SHP77 treated with DMSO at 0.1 percent for 48 hours (cell line): ENCODE measurements around the gene THOC7.
A peak's percentile ranks its signal among the peaks of the same experiment; 100 is the strongest.

Source experiments
- DNase-seq: peaks from one replicate; lab custom pipeline; 2025; lab: John Stamatoyannopoulos, UW

THOC7 gene

GRCh38 chr3:63863150-63864007 is at the start of gene THOC7, which contains the start of gene ATXN7:
Gene THOC7 (minus strand): TSS chr3:63863805. CDS start chr3:63863790, 15 bp downstream.
Gene ATXN7 (plus strand): TSS chr3:63863867. CDS start chr3:63912599, 48,732 bp downstream.
- DNase-seq = no peak

- peak; percentile 11 for DNase-seq
Measured at GRCh38 chr3:63912768-63913588, 49.4 kb upstream of the THOC7 start.

- peak; percentile 20 for DNase-seq
Measured at GRCh38 chr3:63911873-63912767, 48.5 kb upstream of the THOC7 start, which contains the start of gene SCAANT1. Gene SCAANT1 (minus strand): TSS chr3:63912383.

DNA sequence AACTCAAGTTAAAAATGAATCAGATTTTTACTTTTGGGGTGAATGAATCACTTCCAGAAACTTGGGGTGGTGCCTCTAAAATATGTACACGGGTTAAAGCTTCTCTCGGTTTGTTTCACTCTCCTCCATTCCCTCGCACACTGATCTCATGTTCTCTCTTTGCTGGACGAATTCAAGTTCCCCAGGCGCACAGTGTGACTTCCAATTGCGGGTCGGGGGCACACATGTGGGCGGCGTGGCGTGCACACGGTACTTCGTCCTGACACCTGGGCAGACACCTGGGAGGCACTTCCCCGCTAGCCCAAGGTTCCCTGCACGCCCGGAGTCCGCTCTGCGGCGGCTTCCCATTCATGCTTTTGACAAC is 47.9 kb upstream of the THOC7 start:
- DNase-seq = no peak

GRCh38 chr3:63910891-63911290 is 47.3 kb upstream of the THOC7 start:
- no peak for DNase-seq

DNA sequence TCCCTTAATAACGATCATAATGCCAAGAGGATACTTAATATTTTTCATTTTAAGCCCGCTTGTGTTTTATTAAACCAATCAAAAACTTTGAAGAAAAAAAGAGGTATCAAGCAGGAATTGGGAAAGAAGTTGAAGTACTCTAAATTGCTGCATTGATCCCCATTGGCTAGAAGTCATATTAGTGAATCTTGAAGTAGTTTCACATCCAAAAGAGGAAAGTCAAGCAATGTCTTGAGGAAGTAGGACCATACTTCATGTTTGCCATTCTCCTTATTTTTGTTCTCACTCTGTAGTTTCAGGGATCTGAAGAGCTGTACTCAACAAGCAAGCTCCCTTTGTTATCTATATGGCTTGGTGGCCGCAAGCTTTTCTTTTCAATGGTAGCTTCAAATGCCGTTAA is 46.4 kb upstream of the THOC7 start:
- no peak for DNase-seq

GRCh38 chr3:63909431-63909830 is 45.8 kb upstream of the THOC7 start:
- no peak for DNase-seq

DNA sequence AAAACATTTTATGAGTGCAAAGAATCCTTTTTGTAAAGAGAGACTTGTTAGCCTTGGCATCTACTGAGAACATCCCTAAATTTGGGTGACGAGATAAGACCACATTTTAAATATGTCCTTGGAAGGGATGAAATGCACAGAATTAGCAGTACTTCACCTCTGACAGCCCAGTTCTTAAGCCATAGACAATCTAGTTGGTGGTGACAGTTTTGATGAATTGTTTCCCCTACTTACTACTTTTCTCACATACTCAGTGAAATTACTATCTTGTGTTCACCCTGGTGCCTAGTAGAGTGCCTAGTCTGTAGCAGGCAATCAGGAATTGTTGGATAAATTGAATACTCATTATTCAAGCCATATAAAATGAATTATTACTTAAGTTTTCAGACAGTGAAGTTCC is 45.2 kb upstream of the THOC7 start:
- DNase-seq = no peak

- no peak for DNase-seq
Measured at GRCh38 chr3:63908081-63908736, 44.6 kb upstream of the THOC7 start.

GRCh38 chr3:63905731-63906620 is 42.4 kb upstream of the THOC7 start:
- no peak for DNase-seq

- peak; percentile 8 for DNase-seq
Measured at GRCh38 chr3:63900459-63900858, 36.9 kb upstream of the THOC7 start.

- no peak for DNase-seq
Measured at GRCh38 chr3:63900010-63900409, 36.4 kb upstream of the THOC7 start.

GRCh38 chr3:63896332-63897030 is 32.9 kb upstream of the THOC7 start:
- DNase-seq = no peak

DNA sequence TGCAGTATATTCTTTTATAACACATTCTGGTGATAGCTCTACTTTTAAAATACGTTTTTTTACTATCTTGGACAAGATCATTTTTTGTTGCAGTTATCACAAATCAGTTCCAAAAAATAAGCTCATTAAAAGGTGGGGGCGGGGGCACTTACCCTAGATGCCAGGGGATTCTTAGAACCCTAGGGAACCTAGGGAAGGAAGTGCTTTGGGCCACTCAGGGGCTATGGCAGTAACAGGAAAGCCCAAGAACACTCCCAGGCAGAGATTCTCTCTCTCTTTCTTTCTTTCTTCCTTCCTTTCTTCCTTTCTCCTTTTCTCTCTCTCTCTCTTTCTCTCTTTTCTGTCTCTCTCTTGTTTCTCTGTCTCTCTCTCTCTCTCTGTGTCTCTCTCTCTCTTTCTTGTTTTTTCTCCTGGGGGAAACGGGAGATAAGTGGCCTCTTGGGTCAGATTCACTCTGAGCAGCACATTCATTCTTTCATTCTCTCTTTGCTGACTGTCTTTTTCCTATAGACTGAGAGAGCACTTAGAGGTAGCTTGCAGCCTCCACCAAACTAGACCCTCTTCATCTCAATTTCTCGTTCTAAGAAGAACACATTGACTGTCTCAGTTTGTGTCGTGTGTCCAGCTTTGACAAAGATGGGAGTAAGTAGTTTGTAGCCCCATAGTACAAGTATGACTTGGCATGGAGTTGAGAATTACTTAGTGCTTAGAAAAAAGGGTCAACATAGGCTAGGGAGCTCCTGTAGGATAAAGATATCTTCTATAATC is 32.0 kb upstream of the THOC7 start:
- DNase-seq = no peak

- DNase-seq = no peak
Measured at GRCh38 chr3:63892773-63893352, 29.3 kb upstream of the THOC7 start.

DNA sequence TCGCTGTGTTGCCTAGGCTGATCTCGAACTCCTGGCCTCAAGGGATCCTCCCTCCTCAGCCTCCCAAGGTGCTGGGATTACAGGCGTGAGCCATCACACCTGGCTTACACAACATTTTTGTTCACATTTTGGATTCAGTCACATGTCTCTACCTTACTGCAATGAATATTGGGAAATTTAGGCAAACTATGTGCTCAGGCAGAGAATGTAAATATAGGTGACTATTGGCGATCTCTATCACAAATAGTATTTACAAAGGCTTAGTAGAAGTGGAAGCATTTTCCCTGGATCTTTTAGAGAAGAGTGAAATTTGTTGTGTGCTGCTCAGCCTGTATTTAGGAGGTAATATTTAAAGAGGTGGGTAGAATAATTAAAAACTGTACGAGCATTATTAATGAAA is 27.9 kb upstream of the THOC7 start:
- no peak for DNase-seq

GRCh38 chr3:63886858-63887257 is 23.3 kb upstream of the THOC7 start:
- no peak for DNase-seq

- DNase-seq = no peak
Measured at GRCh38 chr3:63880653-63881052, 17.0 kb upstream of the THOC7 start.
